Stimulated activated naive CD4-positive, alpha-beta T cell treated with Interleukin-2 at 50 U/mL for 16 hours (primary cell): ENCODE results near the gene GPSM1.
"Not testable (repeated sequence)": the region's sequence is repeated elsewhere in the genome, so short reads cannot be mapped to it uniquely, and the experiment has no call there.

Experiments used
- DNase-seq: peaks from one replicate; lab custom pipeline; 2025; lab: John Stamatoyannopoulos, UW

Gene GPSM1

GRCh38 chr9:136345281-136346156 is 18.2 kb downstream of the GPSM1 start:
- DNase-seq, result no peak

GRCh38 chr9:136346157-136346481 is 18.8 kb downstream of the GPSM1 start:
- no peak for DNase-seq

- no peak for DNase-seq
These were observed 19.7 kb downstream of the GPSM1 start for GRCh38 chr9:136346927-136347465.

- DNase-seq, result no peak
These were observed 20.3 kb downstream of the GPSM1 start for GRCh38 chr9:136347472-136348256.

- DNase-seq, result no peak
These were observed 21.4 kb downstream of the GPSM1 start for GRCh38 chr9:136348691-136349090.

- no peak for DNase-seq
These were observed 22.2 kb downstream of the GPSM1 start for GRCh38 chr9:136349546-136349945.

GRCh38 chr9:136351252-136351800 is 24.0 kb downstream of the GPSM1 start:
- no peak for DNase-seq

- DNase-seq, result not testable (repeated sequence)
These were observed 24.5 kb downstream of the GPSM1 start for GRCh38 chr9:136351868-136352267.

GRCh38 chr9:136352682-136353081 is 25.3 kb downstream of the GPSM1 start:
- DNase-seq, result no peak

GRCh38 chr9:136353088-136353487 is 25.7 kb downstream of the GPSM1 start:
- DNase-seq, result no peak

GRCh38 chr9:136353757-136354488 is 26.6 kb downstream of the GPSM1 start:
- DNase-seq, result no peak

GRCh38 chr9:136354592-136355085 is 27.3 kb downstream of the GPSM1 start:
- DNase-seq, result no peak

GRCh38 chr9:136355616-136356557 is 28.5 kb downstream of the GPSM1 start:
- DNase-seq, result no peak

- DNase-seq, result no peak
These were observed 29.9 kb downstream of the GPSM1 start for GRCh38 chr9:136357202-136357725.

- DNase-seq, result no peak
These were observed 30.7 kb downstream of the GPSM1 start for GRCh38 chr9:136358016-136358415.

- no peak for DNase-seq
These were observed 31.5 kb downstream of the GPSM1 start for GRCh38 chr9:136358888-136359287.

- DNase-seq, result no peak
These were observed 32.7 kb downstream of the GPSM1 start for GRCh38 chr9:136359774-136360718.

GRCh38 chr9:136361047-136361753 is 33.9 kb downstream of the GPSM1 start:
- no peak for DNase-seq
